Parathyroid adenoma (tissue), 2 donors: Measurements from ENCODE around the gene MTX1.

Source experiments
- H2AFZ ChIP-seq: fragments of 300-600 bp; sonication (generic); one replicate; pipeline ENCODE4 v1.7.0; 2017; ENCODE audit warnings: antibody characterized with exemption, mild to moderate bottlenecking
- H3K27ac ChIP-seq: fragments of 300-600 bp; sonication (generic); one replicate; pipeline ENCODE4 v1.7.0; 2017
- H3K27me3 ChIP-seq: fragments of 300-600 bp; sonication (generic); one replicate; pipeline ENCODE4 v1.7.0; 2017; ENCODE audit warnings: low read length; ENCODE audit not compliant: control insufficient read depth, insufficient read depth
- H3K36me3 ChIP-seq: fragments of 300-600 bp; sonication (generic); one replicate; pipeline ENCODE4 v1.7.0; 2017; ENCODE audit warnings: low read length; ENCODE audit not compliant: control insufficient read depth, insufficient read depth
- H3K4me1 ChIP-seq: fragments of 300-600 bp; sonication (generic); one replicate; pipeline ENCODE4 v1.7.0; 2017; ENCODE audit warnings: control low read depth
- H3K4me2 ChIP-seq: fragments of 300-600 bp; sonication (generic); one replicate; pipeline ENCODE4 v1.7.0; 2017; ENCODE audit warnings: low read length
- H3K4me3 ChIP-seq: fragments of 300-600 bp; sonication (generic); one replicate; pipeline ENCODE4 v1.7.0; 2017; ENCODE audit warnings: low read depth, low read length
- H3K79me2 ChIP-seq: fragments of 300-600 bp; sonication (generic); one replicate; pipeline ENCODE4 v1.7.0; 2017; ENCODE audit warnings: control low read depth
- H3K9ac ChIP-seq: fragments of 300-600 bp; sonication (generic); one replicate; pipeline ENCODE4 v1.7.0; 2017; ENCODE audit warnings: mild to moderate bottlenecking
- H3K9me3 ChIP-seq: fragments of 300-600 bp; sonication (generic); one replicate; pipeline ENCODE4 v1.7.0; 2017; ENCODE audit warnings: low read length; ENCODE audit not compliant: control insufficient read depth
- CTCF ChIP-seq: fragments of 300-600 bp; sonication (generic); IDR thresholded peaks from one replicate; pipeline ENCODE4 v1.7.0; 2017; ENCODE audit warnings: antibody characterized with exemption, mild to moderate bottlenecking
- donor health status: primary hyperparathyroidism.

MTX1 gene

GRCh38 chr1:155178441-155179111 is 29.9 kb upstream of the MTX1 start:
- H3K9me3 ChIP-seq, result no peaks in the 10 kb centered on the region
- H3K79me2 ChIP-seq, result no peaks in the 10 kb centered on the region
- TF ChIP-seq CTCF, result no peak
- no peak overlapping the region for H2AFZ ChIP-seq
- no peak overlapping the region for H3K27ac ChIP-seq
- no peak overlapping the region for H3K9ac ChIP-seq
- no peaks in the 10 kb centered on the region for H3K27me3 ChIP-seq
- H3K4me2 ChIP-seq, result no peak overlapping the region
- H3K4me3 ChIP-seq, result no peak overlapping the region
- no peaks in the 10 kb centered on the region for H3K36me3 ChIP-seq
- H3K4me1 ChIP-seq, result no peaks in the 10 kb centered on the region

GRCh38 chr1:155179112-155180031 is 29.1 kb upstream of the MTX1 start:
- Histone ChIP-seq H3K4me1 (no peaks in the 10 kb centered on the region), H3K36me3 (no peaks in the 10 kb centered on the region), H3K27ac (no peak overlapping the region), H3K4me2 (no peak overlapping the region), H3K79me2 (no peaks in the 10 kb centered on the region), H3K27me3 (no peaks in the 10 kb centered on the region), H2AFZ (no peak overlapping the region), H3K4me3 (no peak overlapping the region), H3K9me3 (no peaks in the 10 kb centered on the region), H3K9ac (no peak overlapping the region)
- no peak for TF ChIP-seq CTCF

GRCh38 chr1:155181371-155182051 is 27.0 kb upstream of the MTX1 start:
- no peak overlapping the region for H3K4me3 ChIP-seq

GRCh38 chr1:155182052-155182550 is 26.4 kb upstream of the MTX1 start:
- H3K4me3 ChIP-seq, result no peak overlapping the region
- no peaks in the 10 kb centered on the region for H3K4me1 ChIP-seq
- H3K9me3 ChIP-seq, result no peaks in the 10 kb centered on the region
- no peak overlapping the region for H3K9ac ChIP-seq
- no peak overlapping the region for H2AFZ ChIP-seq
- no peak for TF ChIP-seq CTCF
- no peaks in the 10 kb centered on the region for H3K36me3 ChIP-seq
- H3K27me3 ChIP-seq, result no peaks in the 10 kb centered on the region
- H3K4me2 ChIP-seq, result no peak overlapping the region
- no peaks in the 10 kb centered on the region for H3K79me2 ChIP-seq
- no peak overlapping the region for H3K27ac ChIP-seq

More at GRCh38 chr1:155181371-155182051, 27.0 kb upstream of the MTX1 start:
- Histone ChIP-seq H3K79me2 (no peaks in the 10 kb centered on the region), H3K27me3 (no peaks in the 10 kb centered on the region), H3K9ac (no peak overlapping the region), H3K27ac (no peak overlapping the region), H2AFZ (no peak overlapping the region), H3K4me2 (no peak overlapping the region), H3K4me1 (no peaks in the 10 kb centered on the region), H3K36me3 (no peaks in the 10 kb centered on the region), H3K9me3 (no peaks in the 10 kb centered on the region)
- TF ChIP-seq CTCF, result no peak
